Progenitor cell of endocrine pancreas (in vitro differentiated cells): Measurements from ENCODE around the gene LPIN3. TPM values are rescaled to one million over a fixed set of nuclear protein-coding genes. Genes with fewer than 3 reads are reported as not detected.

Experiments
- DNase-seq: peaks from one replicate; pipeline ENCODE4 v3.0.0; 2021; ENCODE audit warnings: low spot score; ENCODE audit not compliant: unreplicated experiment
- H3K27ac Mint-ChIP-seq: 2 replicates; pipeline ENCODE4 v1.8.0; 2021; ENCODE audit warnings: mild to moderate bottlenecking, moderate library complexity, mixed read lengths
- H3K27me3 Mint-ChIP-seq: 2 replicates; pipeline ENCODE4 v1.8.0; 2021; ENCODE audit warnings: mixed read lengths
- H3K36me3 Mint-ChIP-seq: 2 replicates; pipeline ENCODE4 v1.8.0; 2022; ENCODE audit warnings: mixed read lengths; ENCODE audit not compliant: insufficient read depth
- H3K4me1 Mint-ChIP-seq: 2 replicates; pipeline ENCODE4 v1.8.0; 2021; ENCODE audit warnings: low read depth, mixed read lengths
- H3K4me3 Mint-ChIP-seq: 2 replicates; pipeline ENCODE4 v1.8.0; 2021; ENCODE audit warnings: low read depth, mild to moderate bottlenecking, moderate library complexity, mixed read lengths
- H3K9me3 Mint-ChIP-seq: 2 replicates; pipeline ENCODE4 v1.8.0; 2021; ENCODE audit warnings: low read depth, mixed read lengths
- CTCF ChIP-seq: fragments of 200-600 bp; sonication (generic); IDR thresholded peaks from one replicate; pipeline ENCODE4 v1.5.0; 2021; ENCODE audit warnings: antibody characterized with exemption, mild to moderate bottlenecking; ENCODE audit not compliant: unreplicated experiment
- total RNA-seq: library from RNA; stranded (reverse); gene quantifications from 2 replicates; pipeline ENCODE4 v1.2.1, GENCODE V29; 2021

LPIN3 gene
- total RNA-seq, 1 donor from 2014 or later, result 18.4 TPM

DNA sequence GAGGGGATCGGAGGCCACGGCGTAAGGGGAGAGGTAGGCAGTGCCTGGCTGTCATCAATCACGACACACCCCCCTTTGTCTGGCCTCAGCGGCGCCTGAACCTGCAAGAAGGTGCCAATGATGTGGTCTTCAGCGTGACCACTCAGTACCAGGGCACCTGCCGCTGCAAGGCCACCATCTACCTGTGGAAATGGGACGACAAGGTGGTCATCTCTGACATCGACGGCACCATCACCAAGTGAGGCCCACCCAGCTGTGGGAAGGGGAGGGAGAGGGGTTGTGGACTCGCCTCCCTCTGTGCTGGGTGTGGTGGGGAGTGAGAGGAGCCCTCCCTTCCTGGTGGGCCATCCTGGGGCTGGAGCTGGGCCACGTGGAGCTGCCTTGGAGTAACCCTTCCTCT is 16.3 kb downstream of the LPIN3 start:
- no peaks in the 10 kb centered on the region for H3K4me1 Mint-ChIP-seq
- H3K27me3 Mint-ChIP-seq, result no peaks in the 10 kb centered on the region
- H3K27ac Mint-ChIP-seq, result no peak overlapping the region
- no peaks in the 10 kb centered on the region for H3K9me3 Mint-ChIP-seq
- no peaks in the 10 kb centered on the region for H3K36me3 Mint-ChIP-seq
- no peak for TF ChIP-seq CTCF
- H3K4me3 Mint-ChIP-seq, result no peak overlapping the region
- DNase-seq, result no peak

- DNase-seq, result no peak
- H3K4me3 Mint-ChIP-seq, result no peak overlapping the region
- H3K36me3 Mint-ChIP-seq, result no peaks in the 10 kb centered on the region
- H3K27ac Mint-ChIP-seq, result no peak overlapping the region
- H3K9me3 Mint-ChIP-seq, result no peaks in the 10 kb centered on the region
- H3K4me1 Mint-ChIP-seq, result no peaks in the 10 kb centered on the region
- H3K27me3 Mint-ChIP-seq, result no peaks in the 10 kb centered on the region
- peak; percentile 11 for TF ChIP-seq CTCF
Measured at GRCh38 chr20:41357424-41358163, 17.0 kb downstream of the LPIN3 start.

- H3K27me3 Mint-ChIP-seq, result no peaks in the 10 kb centered on the region
- no peak overlapping the region for H3K27ac Mint-ChIP-seq
- H3K4me1 Mint-ChIP-seq, result no peaks in the 10 kb centered on the region
- DNase-seq, result no peak
- no peak overlapping the region for H3K4me3 Mint-ChIP-seq
- H3K9me3 Mint-ChIP-seq, result no peaks in the 10 kb centered on the region
- no peak for TF ChIP-seq CTCF
- no peaks in the 10 kb centered on the region for H3K36me3 Mint-ChIP-seq
Measured at GRCh38 chr20:41358230-41358629, 17.6 kb downstream of the LPIN3 start.

DNA sequence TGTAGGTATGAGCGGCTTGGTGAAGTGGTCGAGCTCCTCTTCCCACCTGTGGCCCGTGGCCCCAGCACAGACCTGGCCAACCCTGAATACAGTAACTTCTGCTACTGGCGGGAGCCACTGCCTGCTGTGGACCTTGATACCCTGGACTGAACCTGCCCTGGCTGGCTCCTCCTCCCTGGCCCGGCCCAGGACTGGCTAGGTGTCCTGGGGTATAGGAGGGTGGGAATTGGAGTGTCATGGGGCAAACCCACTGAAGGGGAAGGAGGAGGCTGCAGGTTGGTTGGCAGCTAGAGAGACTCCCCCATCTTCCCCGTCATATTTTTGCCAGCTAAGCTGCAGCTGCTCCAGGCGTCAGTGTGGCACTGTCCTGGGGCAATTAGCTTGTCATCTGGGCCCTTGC is 18.1 kb downstream of the LPIN3 start:
- no peak for TF ChIP-seq CTCF
- H3K27ac Mint-ChIP-seq, result no peak overlapping the region
- no peaks in the 10 kb centered on the region for H3K27me3 Mint-ChIP-seq
- no peaks in the 10 kb centered on the region for H3K4me1 Mint-ChIP-seq
- H3K36me3 Mint-ChIP-seq, result no peaks in the 10 kb centered on the region
- no peak overlapping the region for H3K4me3 Mint-ChIP-seq
- no peak for DNase-seq
- no peaks in the 10 kb centered on the region for H3K9me3 Mint-ChIP-seq

DNA sequence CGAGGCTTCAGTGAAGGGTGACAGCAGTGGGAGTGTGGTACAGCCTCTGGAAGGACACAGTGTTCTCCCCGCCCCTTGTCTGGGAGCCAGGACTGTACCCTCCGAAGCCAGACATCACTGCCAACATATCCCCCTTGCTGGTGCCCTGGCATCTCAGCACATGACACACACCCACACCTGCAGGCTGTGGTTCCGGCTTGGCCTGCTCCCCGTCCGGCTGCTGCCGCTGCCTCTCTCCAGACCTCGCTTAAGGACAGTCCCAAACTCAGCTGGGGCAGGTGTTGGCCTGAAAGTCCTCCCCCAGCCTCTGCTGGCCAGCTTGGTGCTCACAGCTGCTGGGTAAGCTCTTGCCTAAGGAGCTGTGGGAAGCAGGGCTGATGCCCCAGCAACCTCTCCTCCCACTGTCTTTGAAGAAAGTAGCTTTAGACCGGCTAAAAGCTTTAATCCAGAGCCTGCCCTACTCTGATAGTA is 19.0 kb downstream of the LPIN3 start:
- no peaks in the 10 kb centered on the region for H3K36me3 Mint-ChIP-seq
- H3K27me3 Mint-ChIP-seq, result peaks cover 4% of the 10 kb centered on the region

More for the DNA sequence above, 19.0 kb downstream of the LPIN3 start:
- H3K9me3 Mint-ChIP-seq, result no peaks in the 10 kb centered on the region
- no peak for DNase-seq
- no peak overlapping the region for H3K4me3 Mint-ChIP-seq
- H3K4me1 Mint-ChIP-seq, result no peaks in the 10 kb centered on the region
- no peak overlapping the region for H3K27ac Mint-ChIP-seq
- no peak for TF ChIP-seq CTCF
